Sigmoid colon (tissue), 7 donors: ENCODE results near the gene CDO1. TPM values are rescaled to one million over a fixed set of nuclear protein-coding genes. Genes with fewer than 3 reads are reported as not detected.
A peak's percentile ranks its signal among the peaks of the same experiment; 100 is the strongest.
"Not testable (repeated sequence)": the region's sequence is repeated elsewhere in the genome, so short reads cannot be mapped to it uniquely, and the experiment has no call there.

Experiments used
- DNase-seq: peaks from one replicate; pipeline ENCODE4 v3.0.0-alpha.2; 2019
- H3K27ac ChIP-seq, 4 donors: fragments of 200-600 bp; sonication (generic); one replicate each; pipeline ENCODE4 v1.5.1; 2016 to 2019; ENCODE audit warnings: mild to moderate bottlenecking in 1 of 4
- H3K27me3 ChIP-seq, 3 donors: fragments of 200-600 bp; sonication (generic); one replicate each; pipeline ENCODE4 v1.5.1; 2019; ENCODE audit warnings: mild to moderate bottlenecking in 1 of 3
- H3K36me3 ChIP-seq, 4 donors: fragments of 200-600 bp; sonication (generic); one replicate each; pipeline ENCODE4 v1.5.1; 2016 to 2019
- H3K4me1 ChIP-seq, 4 donors: fragments of 200-600 bp; sonication (generic); one replicate each; pipeline ENCODE4 v1.5.1; 2017 to 2019
- H3K4me3 ChIP-seq, 4 donors: fragments of 200-600 bp; sonication (generic); one replicate each; pipeline ENCODE4 v1.5.1; 2017 to 2019; ENCODE audit warnings: mild to moderate bottlenecking in 2 of 4, moderate library complexity in 1 of 4
- H3K9me3 ChIP-seq, 4 donors: fragments of 200-600 bp in 3 of 4; sonication (generic) in 3 of 4; one replicate each; pipeline versions ENCODE4 v1.5.1 to v1.6.1; 2013 to 2019
- EP300 ChIP-seq, 4 donors: sonication (generic); formaldehyde crosslinking; IDR thresholded peaks; one replicate each; pipeline ENCODE4 v1.6.1; 2017; ENCODE audit warnings: antibody characterized with exemption in 4 of 4
- POLR2A ChIP-seq, 2 donors: fragments of 450-650 bp; IDR thresholded peaks; one replicate each; pipeline ENCODE4 v1.6.1; 2016; ENCODE audit warnings: antibody characterized with exemption in 2 of 2, mild to moderate bottlenecking in 2 of 2, moderate library complexity in 2 of 2
- POLR2AphosphoS5 ChIP-seq, 4 donors: sonication (generic); formaldehyde crosslinking; IDR thresholded peaks; one replicate each; pipeline ENCODE4 v1.6.1; 2017; ENCODE audit warnings: antibody characterized with exemption in 4 of 4
- WGBS, 2 donors: extraction: QIAGEN DNeasy Blood & Tissue Kit; methylation state at CpG; one replicate each; pipeline ENCODE4 v1.1.7; 2013; 5-methylcytosine and 5-hydroxymethylcytosine counted together
- intact Hi-C: fragments of 100-400 bp; cut with DNase I; formaldehyde crosslinking; loops from one replicate; pipeline ENCODE4 v1.15.1; 2023
- polyA plus RNA-seq, 3 donors: library from polyadenylated mRNA; stranded (reverse); fragments of 200-250 nt; gene quantifications; one replicate each; pipeline ENCODE4 v1.2.3, GENCODE V29; 2013
- total RNA-seq, 4 donors: library from RNA; depleted of rRNA; stranded (reverse); fragments of >200 nt; gene quantifications; one replicate each; pipeline ENCODE4 v1.1.0, GENCODE V29; 2016
- TF ChIP-seq, protein P1 (sequence below), 4 experiments: fragments of 450-650 bp in 3 of 4; fragments of 200-600 bp in 1 of 4; IDR thresholded peaks; one replicate each; pipeline ENCODE4 v1.5.1; 2016 to 2019; ENCODE audit warnings: antibody characterized with exemption in 4 of 4, mild to moderate bottlenecking in 3 of 4, moderate library complexity in 2 of 4
- donor health status: healthy with polysubstance abuse.
- donor health status: Bipolar disorder and iron deficiency.
- donor health status: healthy.

Gene CDO1
- total and polyA plus RNA-seq, 7 donors = 5.4 to 21.4 (median 18.2) TPM; not detected in 1

DNA sequence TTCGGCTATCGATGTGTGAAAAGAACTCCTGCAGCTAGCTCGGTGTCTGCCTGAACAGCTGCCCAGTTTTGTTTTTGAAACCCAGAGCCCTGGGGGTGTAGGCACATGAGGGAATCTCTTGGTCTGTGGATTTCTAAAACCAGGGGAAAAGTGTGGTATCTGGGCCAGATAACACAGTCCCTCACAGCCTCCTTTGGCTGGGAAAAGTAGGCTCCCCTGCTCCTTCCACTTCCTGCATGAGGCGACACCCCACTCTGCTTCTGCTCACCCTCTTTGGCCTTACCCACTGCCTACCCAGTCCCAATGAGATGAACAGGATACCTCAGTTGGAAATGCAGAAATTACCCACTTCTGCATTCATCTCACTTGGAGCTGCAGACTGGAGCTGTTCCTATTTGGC lies 9.5 kb upstream of the CDO1 start:
- peaks cover 0 to 37% (median 11%) of the 10 kb centered on the region in 4 donors for H3K36me3 ChIP-seq
- H3K4me3 ChIP-seq = no peak overlapping the region
- H3K9me3 ChIP-seq = no peaks in the 10 kb centered on the region
- intact Hi-C loops = no loop called here
- no peak overlapping the region for H3K27ac ChIP-seq
- no peaks in the 10 kb centered on the region for H3K27me3 ChIP-seq
- no peak for DNase-seq
- H3K4me1 ChIP-seq = no peaks in the 10 kb centered on the region
- 98% methylated on average over 4 of the region's 4 CpGs for WGBS, 2 donors
- TF ChIP-seq POLR2AphosphoS5 (IDR thresholded peaks at IDR 0.05) = no peak
- TF ChIP-seq POLR2A (IDR thresholded peaks at IDR 0.05) = no peak
- TF ChIP-seq EP300 (IDR thresholded peaks at IDR 0.05) = no peak
- TF ChIP-seq, protein P1, sequence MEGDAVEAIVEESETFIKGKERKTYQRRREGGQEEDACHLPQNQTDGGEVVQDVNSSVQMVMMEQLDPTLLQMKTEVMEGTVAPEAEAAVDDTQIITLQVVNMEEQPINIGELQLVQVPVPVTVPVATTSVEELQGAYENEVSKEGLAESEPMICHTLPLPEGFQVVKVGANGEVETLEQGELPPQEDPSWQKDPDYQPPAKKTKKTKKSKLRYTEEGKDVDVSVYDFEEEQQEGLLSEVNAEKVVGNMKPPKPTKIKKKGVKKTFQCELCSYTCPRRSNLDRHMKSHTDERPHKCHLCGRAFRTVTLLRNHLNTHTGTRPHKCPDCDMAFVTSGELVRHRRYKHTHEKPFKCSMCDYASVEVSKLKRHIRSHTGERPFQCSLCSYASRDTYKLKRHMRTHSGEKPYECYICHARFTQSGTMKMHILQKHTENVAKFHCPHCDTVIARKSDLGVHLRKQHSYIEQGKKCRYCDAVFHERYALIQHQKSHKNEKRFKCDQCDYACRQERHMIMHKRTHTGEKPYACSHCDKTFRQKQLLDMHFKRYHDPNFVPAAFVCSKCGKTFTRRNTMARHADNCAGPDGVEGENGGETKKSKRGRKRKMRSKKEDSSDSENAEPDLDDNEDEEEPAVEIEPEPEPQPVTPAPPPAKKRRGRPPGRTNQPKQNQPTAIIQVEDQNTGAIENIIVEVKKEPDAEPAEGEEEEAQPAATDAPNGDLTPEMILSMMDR (IDR thresholded peaks at IDR 0.05) = no peak

GRCh38 chr5:115824983-115825382 lies 8.5 kb upstream of the CDO1 start:
- H3K27me3 ChIP-seq, DNase-seq, H3K4me1 ChIP-seq, H3K27ac ChIP-seq, intact Hi-C loops, H3K9me3 ChIP-seq, H3K4me3 ChIP-seq: not testable (repeated sequence)
- peaks cover 0 to 28% (median 11%) of the 10 kb centered on the region in 4 donors for H3K36me3 ChIP-seq
- 95 to 97% methylated on average over 1 of the region's 1 CpG for WGBS, 2 donors

DNA sequence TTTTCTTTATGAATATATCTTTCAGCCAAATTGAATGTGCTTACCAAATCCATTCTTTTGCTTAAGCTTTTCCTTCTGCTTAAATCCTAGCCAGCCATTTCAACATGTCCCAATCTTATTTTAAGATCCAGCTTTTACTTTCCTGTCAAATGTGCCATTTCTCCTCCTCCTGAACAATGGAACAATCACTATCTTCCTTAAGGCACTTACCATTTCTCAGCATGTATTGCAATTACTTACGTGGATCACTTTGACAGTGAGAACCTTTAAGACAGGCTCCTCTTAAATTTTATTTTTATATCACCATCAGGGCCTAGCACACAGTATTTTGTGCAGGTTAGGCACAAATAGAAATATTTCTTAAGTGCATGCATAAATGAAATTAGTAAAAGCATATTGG lies 4.4 kb upstream of the CDO1 start:
- no peaks in the 10 kb centered on the region for H3K9me3 ChIP-seq
- 89 to 91% methylated on average over 1 of the region's 1 CpG for WGBS, 2 donors
- intact Hi-C loops = no loop called here
- H3K4me3 ChIP-seq = no peak overlapping the region
- H3K4me1 ChIP-seq = peaks cover 0 to 14% (median 11%) of the 10 kb centered on the region in 4 donors
- no peak for TF ChIP-seq POLR2A (IDR thresholded peaks at IDR 0.05)
- no peak for TF ChIP-seq EP300 (IDR thresholded peaks at IDR 0.05)
- peaks cover 1 to 12% (median 3%) of the 10 kb centered on the region in 3 donors for H3K27me3 ChIP-seq
- H3K27ac ChIP-seq = no peak overlapping the region
- no peaks in the 10 kb centered on the region for H3K36me3 ChIP-seq
- DNase-seq = no peak

DNA sequence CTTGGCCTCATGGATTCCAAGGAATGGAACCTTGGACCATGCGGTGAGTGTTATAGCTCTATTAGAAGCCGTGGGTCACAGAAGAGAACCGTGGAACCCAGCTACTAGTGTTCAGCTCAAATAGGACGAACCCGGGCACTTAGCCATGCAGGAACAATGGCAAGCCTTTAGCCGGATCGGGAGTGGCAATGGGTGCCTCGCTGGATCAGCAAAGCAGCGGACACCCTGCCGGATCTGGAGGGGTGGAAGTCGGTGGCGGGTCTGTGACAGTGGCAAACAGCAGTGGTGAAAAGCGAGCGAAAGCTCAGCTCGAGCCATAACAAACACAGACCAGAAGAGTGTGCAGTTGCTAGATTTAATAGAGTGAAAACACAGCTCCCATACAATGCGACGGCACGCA lies 2.4 kb upstream of the CDO1 start:
- intact Hi-C loops = no loop called here
- Histone ChIP-seq H3K4me1 (peaks cover 0 to 22% (median 14%) of the 10 kb centered on the region in 4 donors), H3K27ac (no peak overlapping the region), H3K27me3 (peaks cover 2 to 32% (median 6%) of the 10 kb centered on the region in 3 donors), H3K4me3 (no peak overlapping the region), H3K36me3 (no peaks in the 10 kb centered on the region), H3K9me3 (no peaks in the 10 kb centered on the region)
- TF ChIP-seq POLR2A (IDR thresholded peaks at IDR 0.05) = no peak
- TF ChIP-seq, protein P1 (IDR thresholded peaks at IDR 0.05) = no peak
- TF ChIP-seq EP300 (IDR thresholded peaks at IDR 0.05) = no peak
- no peak for TF ChIP-seq POLR2AphosphoS5 (IDR thresholded peaks at IDR 0.05)
- no peak for DNase-seq
- WGBS, 2 donors = 70 to 83% methylated on average over 18 of the region's 18 CpGs

DNA sequence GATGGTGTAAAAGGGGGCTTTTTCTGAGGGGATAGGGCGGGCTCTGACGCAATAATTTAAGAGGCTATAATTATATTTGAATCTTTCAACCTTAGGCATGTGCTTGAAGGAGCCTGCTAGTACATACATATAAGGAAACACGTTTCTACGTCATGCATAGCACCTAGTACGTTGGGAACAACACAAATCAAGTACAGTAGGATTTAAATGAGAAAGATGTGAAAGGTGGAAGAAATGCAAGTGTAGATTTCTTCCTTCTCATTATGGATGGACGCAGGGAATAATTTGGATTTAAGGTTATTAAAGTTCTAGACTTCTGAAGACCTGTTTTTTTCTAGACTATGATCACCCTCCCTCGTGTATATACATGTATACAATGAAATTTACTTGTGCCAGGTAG lies 927 bp upstream of the CDO1 start:
- no peaks in the 10 kb centered on the region for H3K36me3 ChIP-seq
- H3K4me3 ChIP-seq = peak overlapping the region in 1 of 4 donors; percentile 63
- no peaks in the 10 kb centered on the region for H3K9me3 ChIP-seq
- H3K4me1 ChIP-seq = peaks cover 0 to 22% (median 14%) of the 10 kb centered on the region in 4 donors
- peaks cover 2 to 34% (median 6%) of the 10 kb centered on the region in 3 donors for H3K27me3 ChIP-seq
- 80 to 87% methylated on average over 7 of the region's 7 CpGs for WGBS, 2 donors
- DNase-seq = no peak
- H3K27ac ChIP-seq = peak overlapping the region in 2 of 4 donors; percentile 66 to 78
- intact Hi-C loops = no loop called here
- TF ChIP-seq, protein P1 (IDR thresholded peaks at IDR 0.05) = no peak
- TF ChIP-seq POLR2A (IDR thresholded peaks at IDR 0.05) (no peak), EP300 (IDR thresholded peaks at IDR 0.05) (no peak), POLR2AphosphoS5 (IDR thresholded peaks at IDR 0.05) (no peak)

DNA sequence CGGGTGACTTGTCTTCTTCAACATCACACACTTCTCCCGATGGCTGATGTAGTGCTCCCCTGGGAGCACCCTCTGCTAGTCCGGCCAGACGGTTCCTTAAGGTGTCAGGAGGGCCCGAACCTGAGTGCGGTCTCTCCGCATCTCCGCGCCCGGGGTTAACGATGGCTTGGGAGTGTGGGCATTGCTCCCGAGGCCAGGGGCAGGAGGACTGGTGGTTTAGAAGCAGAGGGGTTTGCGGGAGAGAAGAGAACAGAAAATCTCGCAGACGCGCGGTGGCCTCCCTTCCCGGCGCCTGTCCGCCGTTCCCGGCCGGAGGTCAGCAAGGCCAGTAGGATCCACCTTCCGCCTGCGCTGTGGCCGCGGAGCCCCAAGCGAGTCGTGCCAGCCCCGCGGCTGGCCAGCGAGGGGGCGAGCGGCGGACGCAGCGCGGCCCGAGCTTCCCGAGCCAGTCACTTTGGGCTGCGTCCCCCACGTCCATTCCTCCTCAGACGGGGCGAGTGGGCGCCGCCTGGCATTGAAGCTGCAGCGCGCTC lies 700 bp downstream of the CDO1 start:
- TF ChIP-seq POLR2AphosphoS5 (IDR thresholded peaks at IDR 0.05) (no peak), EP300 (IDR thresholded peaks at IDR 0.05) (no peak), POLR2A (IDR thresholded peaks at IDR 0.05) (no peak)
- TF ChIP-seq, protein P1 (IDR thresholded peaks at IDR 0.05) = no peak
- intact Hi-C loops = no loop called here
- peak overlapping the region; percentile 22 to 63 (median 50) for H3K4me3 ChIP-seq
- peak overlapping the region in 3 of 4 donors; percentile 62 to 78 (median 66) for H3K27ac ChIP-seq
- 3 to 6% methylated on average over 48 of the region's 48 CpGs for WGBS, 2 donors
- H3K9me3 ChIP-seq = no peaks in the 10 kb centered on the region
- H3K27me3 ChIP-seq = peaks cover 2 to 34% (median 6%) of the 10 kb centered on the region in 3 donors
- H3K36me3 ChIP-seq = no peaks in the 10 kb centered on the region
- peaks cover 0 to 22% (median 14%) of the 10 kb centered on the region in 4 donors for H3K4me1 ChIP-seq
- no peak for DNase-seq
